IMR-90 (cell line): ENCODE data around the gene FRY. TPM values are rescaled to one million over a fixed set of nuclear protein-coding genes. Genes with fewer than 3 reads are reported as not detected.

ENCODE experiments used
- ATAC-seq: fragments of 200-7000 bp; cut with Tn5 transposase; 2 replicates; pipeline ENCODE4 v1.9.1; 2020; ENCODE audit warnings: low read depth, mild to moderate bottlenecking, moderate library complexity
- BruUV-seq: library from RNA; stranded (reverse); fragments of 400-500 nt; replicated peaks from 2 replicates; lab custom pipeline; 2021; lab: Mats Ljungman, UMichigan
- CTCF ChIA-PET: fragments of 300-600 bp; formaldehyde crosslinking; extraction: SDS; loops from one replicate; lab custom pipeline; 2021; ENCODE audit warnings: antibody characterized with exemption; lab: Yijun Ruan, JAX
- POLR2A ChIA-PET: fragments of 300-600 bp; sonication (Branson Sonifier 250); formaldehyde crosslinking; loops from one replicate; lab custom pipeline; 2022; ENCODE audit warnings: antibody characterized with exemption; ENCODE audit not compliant: unreplicated experiment; lab: Charles Lee
- DNase-seq: peaks from one replicate; pipeline ENCODE4 v3.0.0; 2013
- H2AFZ ChIP-seq: replicated peaks from 2 replicates; pipeline ENCODE3; 2013; ENCODE audit warnings: low read length, mild to moderate bottlenecking; ENCODE audit not compliant: poor library complexity
- H2AK5ac ChIP-seq: 2 replicates; pipeline ENCODE4 v1.6.1; 2013; ENCODE audit warnings: low read depth, low read length, inconsistent platforms
- H2AK9ac ChIP-seq: replicated peaks from 2 replicates; pipeline ENCODE3; 2013; ENCODE audit warnings: mild to moderate bottlenecking, low read depth, low read length, moderate library complexity; ENCODE audit not compliant: poor library complexity
- H2BK120ac ChIP-seq: 2 replicates; pipeline ENCODE4 v1.6.1; 2013; ENCODE audit warnings: low read depth, low read length, inconsistent platforms
- H2BK15ac ChIP-seq: 3 replicates; pipeline ENCODE4 v1.6.1; 2013; ENCODE audit warnings: low read depth, low read length, inconsistent platforms
- H2BK20ac ChIP-seq: 2 replicates; pipeline ENCODE4 v1.6.1; 2013; ENCODE audit warnings: low read depth, mild to moderate bottlenecking, inconsistent platforms, low read length, moderate library complexity
- H2BK5ac ChIP-seq: 2 replicates; pipeline ENCODE4 v1.6.1; 2013; ENCODE audit warnings: mild to moderate bottlenecking, low read depth, low read length, inconsistent platforms; ENCODE audit not compliant: poor library complexity, severe bottlenecking
- H3K14ac ChIP-seq: replicated peaks from 2 replicates; pipeline ENCODE4 v1.6.1; 2013; ENCODE audit warnings: low read depth, low read length, inconsistent platforms
- H3K18ac ChIP-seq: 2 replicates; pipeline ENCODE4 v1.6.1; 2013; ENCODE audit warnings: low read depth, low read length, control low read depth
- H3K23ac ChIP-seq: 2 replicates; pipeline ENCODE4 v1.6.1; 2013; ENCODE audit warnings: low read depth, low read length, inconsistent platforms
- H3K27ac ChIP-seq: 2 replicates; pipeline ENCODE4 v1.5.1; 2013; ENCODE audit warnings: mild to moderate bottlenecking, control low read depth, low read length; ENCODE audit not compliant: insufficient read depth
- H3K27me3 ChIP-seq: 2 replicates; pipeline ENCODE4 v1.6.1; 2013; ENCODE audit warnings: low read length; ENCODE audit not compliant: control insufficient read depth, insufficient read depth
- H3K36me3 ChIP-seq: 2 replicates; pipeline ENCODE4 v1.6.1; 2013; ENCODE audit warnings: low read length, mixed read lengths; ENCODE audit not compliant: control insufficient read depth, insufficient read depth
- H3K4ac ChIP-seq: 2 replicates; pipeline ENCODE4 v1.6.1; 2013; ENCODE audit warnings: low read depth, low read length, inconsistent platforms
- H3K4me1 ChIP-seq: 2 replicates; pipeline ENCODE4 v1.6.1; 2013; ENCODE audit warnings: low read length, mixed read lengths; ENCODE audit not compliant: control insufficient read depth, insufficient read depth
- H3K4me2 ChIP-seq: 2 replicates; pipeline ENCODE4 v1.6.1; 2013; ENCODE audit warnings: low read depth, mild to moderate bottlenecking, control low read depth, low read length, moderate library complexity
- H3K4me3 ChIP-seq: 2 replicates; pipeline ENCODE4 v1.5.1; 2013; ENCODE audit warnings: low read depth, mild to moderate bottlenecking, control low read depth, low read length, moderate library complexity; ENCODE audit not compliant: insufficient read depth
- H3K56ac ChIP-seq: 2 replicates; pipeline ENCODE4 v1.6.1; 2013; ENCODE audit warnings: low read length, inconsistent platforms; ENCODE audit not compliant: insufficient read depth; ENCODE audit errors: extremely low read depth
- H3K79me1 ChIP-seq, 2 experiments: 2 replicates each; pipeline ENCODE4 v1.6.1; 2013; ENCODE audit warnings: low read length in 2 of 2, inconsistent platforms in 1 of 2, low read depth in 1 of 2
- H3K9ac ChIP-seq: 2 replicates; pipeline ENCODE4 v1.6.1; 2013; ENCODE audit warnings: low read depth, low read length, control low read depth
- H3K9me1 ChIP-seq: 2 replicates; pipeline ENCODE4 v1.6.1; 2013; ENCODE audit warnings: low read length, inconsistent platforms; ENCODE audit not compliant: insufficient read depth
- H3K9me3 ChIP-seq: 2 replicates; pipeline ENCODE4 v1.6.1; 2013; ENCODE audit warnings: low read length; ENCODE audit not compliant: control insufficient read depth, insufficient read depth
- H4K20me1 ChIP-seq: 2 replicates; pipeline ENCODE4 v1.6.1; 2013; ENCODE audit warnings: low read length, inconsistent platforms; ENCODE audit not compliant: insufficient read depth
- H4K5ac ChIP-seq: 2 replicates; pipeline ENCODE4 v1.6.1; 2013; ENCODE audit warnings: mild to moderate bottlenecking, low read depth, low read length, control low read depth
- H4K8ac ChIP-seq, 2 experiments: 2 replicates each; pipeline ENCODE4 v1.6.1; 2013; ENCODE audit warnings: low read depth in 2 of 2, low read length in 2 of 2, control low read depth in 1 of 2, inconsistent platforms in 1 of 2
- H4K91ac ChIP-seq: 2 replicates; pipeline ENCODE4 v1.6.1; 2013; ENCODE audit warnings: low read depth, low read length, inconsistent platforms; ENCODE audit not compliant: insufficient read depth
- NFE2L2 ChIP-seq: fragments of 150-350 bp; IDR thresholded peaks from 2 replicates; pipeline ENCODE4 v1.6.1; 2016; ENCODE audit warnings: low read depth, mild to moderate bottlenecking, low read length
- RAD21 ChIP-seq: IDR thresholded peaks from 2 replicates; pipeline ENCODE4 v1.6.1; 2012; ENCODE audit warnings: low read length, improper control_type of control experiment
- WGBS, 2 experiments: methylation state at CpG; one replicate each; pipeline versions ENCODE4 v1.1.5 to v1.1.7; 2013; ENCODE audit warnings: missing lambda C conversion rate in 2 of 2; ENCODE audit not compliant: insufficient read length in 1 of 2; ENCODE audit errors: extremely low coverage in 2 of 2; 5-methylcytosine and 5-hydroxymethylcytosine counted together
- dilution Hi-C: fragments of 300-500 bp; cut with HindIII; formaldehyde crosslinking; loops from one replicate; pipeline ENCODE4 v1.14.3; 2018; ENCODE audit warnings: low sequenced_read_pairs; ENCODE audit not compliant: unreplicated experiment
- in situ Hi-C: fragments of 300-500 bp; cut with MboI; formaldehyde crosslinking; loops from 3 replicates; pipeline ENCODE4 v1.14.3; 2019; ENCODE audit warnings: low sequenced_read_pairs, inconsistent platforms, mixed read lengths
- intact Hi-C: fragments of 100-400 bp; cut with micrococcal nuclease; formaldehyde crosslinking; loops from 2 replicates; pipeline ENCODE4 v1.10.0; 2022
- polyA plus RNA-seq, 3 experiments: library from polyadenylated mRNA; depleted of rRNA; stranded (reverse); fragments of >200 nt; gene quantifications; 2 replicates each; pipeline ENCODE4 v1.2.3, GENCODE V29; 2012; ENCODE audit warnings: low replicate concordance in 1 of 3
- total RNA-seq: library from RNA; depleted of rRNA; stranded (reverse); fragments of >200 nt; gene quantifications from 2 replicates; pipeline ENCODE4 v1.2.3, GENCODE V29; 2012

The FRY gene
- total and polyA plus RNA-seq, 2 of the 4 experiments (the other 2 are of a cell fraction) = 3.0 to 4.8 TPM

- ChIA-PET POLR2A (no interaction called here), CTCF (no interaction called here)
- Histone ChIP-seq H3K4ac (peak overlapping the region; percentile 2), H2AK9ac (no peak overlapping the region), H3K9me3 (no peaks in the 10 kb centered on the region), H2AFZ (peak overlapping the region; percentile 8), H3K4me1 (peaks cover 3% of the 10 kb centered on the region), H2BK120ac (no peak overlapping the region), H3K4me2 (no peak overlapping the region), H4K20me1 (no peaks in the 10 kb centered on the region), H3K4me3 (no peak overlapping the region), H3K9me1 (0 out of 2 replicates have a peak, but pooled peaks cover under 1% of the 10 kb centered on the region), H3K9ac (no peak overlapping the region), H3K79me1 (no peaks in the 10 kb centered on the region), H3K56ac (no peak overlapping the region), H4K91ac (no peak overlapping the region), H3K23ac (no peak overlapping the region), H4K8ac (0 out of 4 replicates have a peak overlapping the region, but pooled peaks of 1 of the 2 experiments have one; percentile 33), H3K18ac (no peak overlapping the region), H3K36me3 (no peaks in the 10 kb centered on the region), H3K14ac (no peak overlapping the region), H3K27me3 (no peaks in the 10 kb centered on the region), H2AK5ac (0 out of 2 replicates have a peak overlapping the region, but pooled peaks have one; percentile 3), H2BK5ac (no peak overlapping the region), H2BK15ac (no peak overlapping the region), H3K27ac (no peak overlapping the region), H2BK20ac (peak overlapping the region; percentile 65; the same call in 1 of the 2 replicates), H4K5ac (no peak overlapping the region)
- ATAC-seq (peak; percentile 72), DNase-seq (no peak)
- no TSS peak for BruUV-seq
- TF ChIP-seq NFE2L2 (no peak), RAD21 (0 out of 2 replicates have a peak, but pooled peaks have one; percentile 5)
- intact Hi-C loops (no loop called here), in situ Hi-C loops (no loop called here), dilution Hi-C loops (no loop called here)
- 86% methylated on average over 1 of the region's 2 CpGs; no CpG with 5 or more reads in 1 of the 2 experiments for WGBS, 2 experiments
These were observed 169.2 kb downstream of the FRY start for GRCh38 chr13:32200741-32201140.
